KBM-7 (cell line): ENCODE results near the gene SSTR3.

Source experiments
- DNase-seq: peaks from one replicate; pipeline ENCODE4 v3.0.0-alpha.2; 2015
- in situ Hi-C: fragments of 300-500 bp; cut with MboI; formaldehyde crosslinking; loops from 2 replicates; pipeline ENCODE4 v1.14.3; 2020; ENCODE audit warnings: low sequenced_read_pairs, low pct_unique_long_range_greater_than_20kb, mixed read lengths

The SSTR3 gene

GRCh38 chr22:37186228-37186996 is 25.9 kb downstream of the SSTR3 start:
- in situ Hi-C loops: no loop called here
- peak; percentile 80 for DNase-seq

- DNase-seq: no peak
- in situ Hi-C loops: no loop called here
Measured at GRCh38 chr22:37185646-37186227, 26.5 kb downstream of the SSTR3 start.

DNA sequence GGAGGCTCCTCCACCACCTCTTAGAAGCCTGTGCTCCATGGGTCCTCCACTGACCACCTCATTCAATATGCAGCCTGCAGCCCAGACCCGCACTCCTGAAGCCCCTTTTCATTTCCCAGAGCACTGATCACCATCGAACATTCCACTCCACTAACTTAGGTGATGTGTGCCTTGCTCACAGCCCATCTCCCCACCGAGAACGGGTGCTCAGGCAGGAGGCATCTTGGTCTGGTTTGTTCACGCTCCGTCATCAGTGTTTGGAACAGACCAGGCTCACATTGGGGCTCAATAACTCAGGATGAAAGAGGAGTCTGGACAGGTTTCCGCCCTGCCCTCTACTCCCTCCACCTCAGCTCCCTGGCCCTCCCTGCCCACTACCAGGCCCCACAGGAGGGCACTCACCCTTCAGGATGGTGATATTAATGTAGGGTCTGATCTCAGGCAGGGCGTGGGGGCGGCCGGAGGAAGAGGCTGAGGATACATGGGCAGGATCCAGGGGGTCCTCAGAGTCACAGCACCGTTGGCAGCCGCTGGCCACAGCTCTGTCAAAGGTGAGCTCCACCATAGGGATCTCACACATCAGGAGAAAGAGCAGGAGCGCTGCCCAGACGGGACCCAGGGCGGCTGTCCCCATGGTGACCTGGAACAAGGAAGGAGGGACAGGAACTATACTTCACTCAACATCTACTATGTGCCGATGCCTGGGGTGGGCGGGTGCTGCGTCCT is 27.3 kb downstream of the SSTR3 start:
- no peak for DNase-seq
- in situ Hi-C loops: no loop called here

- DNase-seq: no peak
- in situ Hi-C loops: no loop called here
Measured at GRCh38 chr22:37184380-37184755, 27.9 kb downstream of the SSTR3 start.

DNA sequence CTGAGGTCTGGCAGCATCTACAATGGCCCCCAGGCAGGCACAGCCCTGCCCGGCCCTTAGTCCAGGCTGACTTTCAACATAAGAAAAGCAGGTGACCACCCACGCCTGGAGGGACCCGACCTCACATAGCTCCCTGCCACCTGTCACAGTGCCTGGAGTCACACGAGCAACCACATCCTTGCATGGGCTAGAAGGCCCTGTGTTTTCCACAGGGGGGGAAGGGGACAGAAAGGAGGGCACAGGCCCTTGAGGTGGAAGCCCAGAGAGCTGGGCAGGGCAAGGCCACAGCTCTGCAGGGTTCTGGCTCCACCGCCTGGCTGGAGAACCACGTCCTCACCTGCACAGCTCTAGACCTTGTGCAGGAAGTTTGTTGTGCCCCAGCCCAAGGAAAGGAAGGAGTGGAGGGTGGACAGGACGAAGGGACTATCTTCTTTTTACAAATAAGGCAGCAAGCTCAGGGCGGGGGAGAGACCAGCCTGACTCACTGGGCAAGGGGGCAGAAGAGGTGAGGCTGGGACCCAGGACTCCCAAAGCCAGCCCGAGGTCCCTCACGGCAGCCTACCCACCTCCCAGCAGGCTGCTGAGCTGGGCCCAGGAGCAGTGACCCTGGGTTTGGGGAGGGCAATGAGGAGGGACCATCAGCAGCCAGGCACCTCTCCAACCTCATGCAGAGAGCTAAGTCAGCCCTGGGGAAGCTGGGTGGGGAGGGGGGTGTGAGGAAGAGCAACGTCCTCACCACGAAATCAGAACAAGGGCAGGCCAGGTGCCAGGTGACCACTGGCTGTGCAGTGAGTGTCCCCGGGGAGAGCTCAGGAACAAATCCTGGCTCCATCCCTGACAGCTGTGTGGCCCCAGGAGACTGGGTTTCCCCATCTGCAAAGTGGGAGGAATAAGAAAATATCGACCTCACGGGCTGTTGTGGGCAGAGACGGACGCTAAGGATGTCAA is 28.6 kb downstream of the SSTR3 start:
- in situ Hi-C loops: no loop called here
- DNase-seq: no peak

DNA sequence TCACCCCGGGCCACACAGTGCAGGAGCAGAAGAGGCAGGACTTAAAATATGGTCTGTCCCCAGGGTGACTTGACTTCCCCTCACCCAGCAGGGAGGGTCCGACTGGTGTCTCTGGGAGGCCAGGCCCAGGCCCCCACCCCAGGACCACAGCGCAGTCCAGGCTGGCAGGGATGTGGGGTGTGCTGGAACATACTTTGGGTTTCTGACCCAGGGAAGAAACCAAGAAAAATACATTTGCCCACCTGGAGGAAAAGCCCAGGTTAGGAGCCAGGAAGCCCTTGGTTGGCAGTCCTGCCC is 29.4 kb downstream of the SSTR3 start:
- in situ Hi-C loops: no loop called here
- no peak for DNase-seq

- DNase-seq: no peak
- in situ Hi-C loops: no loop called here
Measured at GRCh38 chr22:37182101-37182948, 30.0 kb downstream of the SSTR3 start.

DNA sequence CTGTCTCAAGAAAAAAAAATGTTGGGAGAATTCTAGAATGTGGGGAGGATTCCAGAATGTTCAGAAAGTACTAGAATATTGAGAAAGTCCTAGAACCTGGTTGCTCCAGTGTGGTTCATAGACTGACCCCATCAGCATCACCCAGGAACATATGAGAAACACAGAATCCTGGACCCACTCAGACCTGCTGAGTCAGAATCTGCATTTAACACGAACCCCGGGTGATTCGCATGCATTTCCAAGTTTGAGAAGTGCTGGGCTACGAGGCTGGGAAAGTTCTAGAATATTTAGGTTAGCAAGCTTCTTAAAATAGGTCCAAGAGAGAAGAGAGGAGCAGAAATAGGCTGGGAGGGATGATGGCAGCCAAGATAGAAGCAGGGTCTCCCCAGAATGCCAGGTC is 30.6 kb downstream of the SSTR3 start:
- in situ Hi-C loops: no loop called here
- no peak for DNase-seq

GRCh38 chr22:37180531-37181231 is 31.6 kb downstream of the SSTR3 start:
- in situ Hi-C loops: no loop called here
- DNase-seq: no peak

- in situ Hi-C loops: no loop called here
- DNase-seq: no peak
Measured at GRCh38 chr22:37179622-37180420, 32.5 kb downstream of the SSTR3 start.

DNA sequence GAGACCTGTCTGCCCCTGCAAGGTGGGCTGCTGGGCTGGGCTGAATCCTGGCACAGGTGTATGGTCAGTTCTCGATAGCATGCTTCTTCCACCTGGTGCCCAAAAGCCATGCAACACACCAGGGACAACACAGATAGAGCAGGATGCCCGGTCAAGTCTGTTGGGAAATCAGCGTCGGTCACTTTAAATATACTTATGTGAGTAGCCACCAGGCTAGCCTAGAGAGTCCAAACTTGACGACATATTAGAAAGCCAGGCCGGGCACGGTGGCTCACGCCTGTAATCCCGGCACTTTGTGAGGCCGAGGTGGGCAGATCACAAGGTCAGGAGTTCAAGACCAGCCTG is 33.2 kb downstream of the SSTR3 start:
- in situ Hi-C loops: no loop called here
- no peak for DNase-seq

GRCh38 chr22:37178350-37179125 is 33.7 kb downstream of the SSTR3 start:
- DNase-seq: no peak
- in situ Hi-C loops: no loop called here

DNA sequence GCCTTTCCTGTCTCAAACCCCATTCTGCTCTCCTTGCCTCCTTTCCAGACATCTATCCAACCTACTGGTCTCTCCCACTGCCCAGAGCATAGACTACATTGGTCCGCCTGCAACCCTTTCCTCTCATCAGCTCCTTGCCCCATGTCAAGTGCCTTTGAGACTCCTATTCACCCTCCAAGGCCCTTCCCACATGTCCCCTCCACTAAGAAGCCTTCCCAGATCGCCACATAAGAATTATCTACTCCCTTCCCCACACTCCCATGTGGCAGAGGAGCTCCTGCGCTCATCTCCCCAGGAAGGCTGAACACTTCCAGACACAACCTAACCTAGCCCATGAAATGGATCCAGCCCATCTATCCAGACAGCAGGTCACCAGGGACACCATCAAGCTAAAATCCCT is 34.5 kb downstream of the SSTR3 start:
- no peak for DNase-seq
- in situ Hi-C loops: no loop called here

DNA sequence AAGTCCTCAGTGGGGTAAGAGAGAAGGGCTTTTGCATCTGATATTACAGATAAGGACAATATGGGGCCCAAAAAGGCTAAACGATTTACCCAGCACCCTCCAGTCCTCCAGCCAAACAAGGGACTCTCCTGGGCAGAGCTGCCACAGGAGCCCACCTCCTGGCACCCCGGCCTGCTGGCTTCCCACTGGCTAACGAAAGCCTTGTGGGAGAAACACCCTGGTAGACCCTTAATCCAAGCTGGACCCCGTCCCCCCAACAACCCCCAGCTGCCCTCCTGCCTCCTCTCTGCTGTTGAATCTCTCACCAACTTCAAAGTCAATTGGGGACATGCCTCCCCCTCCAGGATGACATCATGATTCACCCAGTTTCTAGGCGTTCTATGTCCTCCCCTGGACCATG is 35.1 kb downstream of the SSTR3 start:
- no peak for DNase-seq
- in situ Hi-C loops: no loop called here

DNA sequence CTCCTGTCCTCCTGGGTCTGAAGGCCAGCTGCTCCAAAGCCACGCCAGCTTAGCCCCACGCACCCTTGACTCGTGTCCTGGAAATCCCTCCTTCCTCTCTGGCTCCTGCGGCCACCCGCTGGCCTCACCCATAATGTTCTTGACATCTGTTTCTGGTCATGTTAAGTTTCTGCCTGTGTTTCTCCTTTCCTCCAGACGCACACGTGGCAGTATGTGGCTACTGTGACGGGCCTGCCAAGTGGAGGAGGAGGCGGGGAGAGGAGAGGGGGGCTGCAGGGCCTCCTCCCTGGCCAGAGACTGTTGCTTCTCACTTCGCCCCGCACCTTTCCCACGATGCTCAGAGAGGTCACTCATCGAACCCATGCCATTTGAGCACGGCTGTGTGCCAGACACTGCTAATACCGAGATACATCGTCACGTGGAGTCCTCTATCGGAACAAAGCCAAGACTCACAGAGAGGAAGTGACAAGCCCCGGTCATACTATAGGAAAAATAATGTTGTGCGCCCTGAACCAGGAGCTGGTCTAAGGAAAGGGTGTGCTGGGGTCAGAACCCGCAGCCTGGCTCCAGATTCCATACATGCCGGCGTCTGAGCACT is 35.7 kb downstream of the SSTR3 start:
- in situ Hi-C loops: no loop called here
- peak; percentile 89 for DNase-seq

DNA sequence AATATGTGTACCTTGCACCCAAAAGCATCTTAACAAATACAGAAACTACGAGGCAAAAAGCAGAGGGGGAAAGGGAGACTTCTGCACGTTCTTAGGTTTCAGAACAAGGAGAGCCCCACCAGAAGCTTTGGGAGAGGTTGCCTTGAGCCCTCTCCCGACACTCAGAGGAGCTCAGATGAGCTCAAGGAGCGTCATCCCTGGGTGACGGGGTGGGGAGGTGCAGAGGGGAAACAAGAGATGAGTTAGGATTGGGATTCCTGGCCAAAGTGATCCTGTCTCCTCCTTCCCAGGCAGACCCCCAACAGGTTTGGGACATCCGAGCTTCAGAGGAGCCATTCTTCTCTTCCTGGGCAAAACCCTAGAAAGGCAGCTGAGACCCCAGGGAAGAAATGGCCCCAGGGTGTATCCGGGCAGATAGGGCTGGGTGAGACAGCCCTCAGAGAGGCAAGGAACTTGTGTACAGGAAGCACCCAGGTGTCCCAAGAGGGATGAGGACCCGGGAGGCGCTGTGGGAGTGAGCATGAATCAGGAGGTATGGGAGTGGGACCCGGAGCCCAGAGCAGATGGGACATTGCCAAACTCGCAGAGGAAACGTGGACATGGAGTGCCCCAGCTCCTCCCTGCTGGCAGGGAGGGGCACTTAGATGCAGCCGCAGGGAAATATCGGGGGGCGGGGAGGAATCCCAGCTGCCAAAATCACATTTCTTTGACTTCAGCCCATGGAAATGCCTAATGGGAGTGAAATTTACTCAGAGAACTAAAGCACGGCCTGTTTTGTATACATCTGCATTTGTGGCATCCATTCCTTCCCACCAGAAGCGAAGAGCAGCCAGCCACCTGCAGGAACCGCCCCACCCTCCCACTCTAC is 36.6 kb downstream of the SSTR3 start:
- in situ Hi-C loops: no loop called here

More for the DNA sequence above, 36.6 kb downstream of the SSTR3 start:
- DNase-seq: no peak
